Upper lobe of right lung (tissue), 1 donor: ENCODE data around the gene OR5AC2. TPM values are rescaled to one million over a fixed set of nuclear protein-coding genes. Genes with fewer than 3 reads are reported as not detected.

Experiments
- ATAC-seq: fragments of 200-7000 bp; cut with Tn5 transposase; one replicate; pipeline ENCODE4 v1.9.1; 2020; ENCODE audit warnings: mild to moderate bottlenecking, moderate library complexity
- DNase-seq: peaks from one replicate; pipeline ENCODE4 v3.0.0-alpha.2; 2020
- H3K27ac ChIP-seq: fragments of 200-600 bp; one replicate; pipeline ENCODE4 v1.8.0; 2022
- H3K27me3 ChIP-seq: fragments of 200-600 bp; one replicate; pipeline ENCODE4 v1.8.0; 2022; ENCODE audit warnings: mild to moderate bottlenecking
- H3K36me3 ChIP-seq: fragments of 200-600 bp; one replicate; pipeline ENCODE4 v1.8.0; 2022
- H3K4me1 ChIP-seq: fragments of 200-600 bp; one replicate; pipeline ENCODE4 v1.8.0; 2022
- H3K4me3 ChIP-seq: fragments of 200-600 bp; one replicate; pipeline ENCODE4 v1.8.0; 2022; ENCODE audit warnings: mild to moderate bottlenecking
- H3K9me3 ChIP-seq: fragments of 200-600 bp; one replicate; pipeline ENCODE4 v1.8.0; 2022
- intact Hi-C: fragments of 100-400 bp; cut with DNase I; formaldehyde crosslinking; loops from one replicate; pipeline ENCODE4 v1.11.0; 2022
- total RNA-seq: library from RNA; stranded (reverse); fragmentation: NEBNext Ultra II Directional; extraction: Animal tissue kit (Norgen Biotek cat#: 25700); gene quantifications from one replicate; pipeline ENCODE4 v1.2.1, GENCODE V29; 2021
- TF ChIP-seq, protein P1 (sequence below): fragments of 200-600 bp; IDR thresholded peaks from one replicate; pipeline ENCODE4 v1.8.0; 2022; ENCODE audit warnings: antibody characterized with exemption
- donor health status: DM: no; HTN: yes; CAD: no; lungs with severe emphysema.

The OR5AC2 gene
- total RNA-seq, 1 donor from 2014 or later = not detected

- TF ChIP-seq, protein P1, sequence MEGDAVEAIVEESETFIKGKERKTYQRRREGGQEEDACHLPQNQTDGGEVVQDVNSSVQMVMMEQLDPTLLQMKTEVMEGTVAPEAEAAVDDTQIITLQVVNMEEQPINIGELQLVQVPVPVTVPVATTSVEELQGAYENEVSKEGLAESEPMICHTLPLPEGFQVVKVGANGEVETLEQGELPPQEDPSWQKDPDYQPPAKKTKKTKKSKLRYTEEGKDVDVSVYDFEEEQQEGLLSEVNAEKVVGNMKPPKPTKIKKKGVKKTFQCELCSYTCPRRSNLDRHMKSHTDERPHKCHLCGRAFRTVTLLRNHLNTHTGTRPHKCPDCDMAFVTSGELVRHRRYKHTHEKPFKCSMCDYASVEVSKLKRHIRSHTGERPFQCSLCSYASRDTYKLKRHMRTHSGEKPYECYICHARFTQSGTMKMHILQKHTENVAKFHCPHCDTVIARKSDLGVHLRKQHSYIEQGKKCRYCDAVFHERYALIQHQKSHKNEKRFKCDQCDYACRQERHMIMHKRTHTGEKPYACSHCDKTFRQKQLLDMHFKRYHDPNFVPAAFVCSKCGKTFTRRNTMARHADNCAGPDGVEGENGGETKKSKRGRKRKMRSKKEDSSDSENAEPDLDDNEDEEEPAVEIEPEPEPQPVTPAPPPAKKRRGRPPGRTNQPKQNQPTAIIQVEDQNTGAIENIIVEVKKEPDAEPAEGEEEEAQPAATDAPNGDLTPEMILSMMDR = no peak
- Histone ChIP-seq H3K4me1 (no peaks in the 10 kb centered on the region), H3K9me3 (no peaks in the 10 kb centered on the region), H3K27me3 (no peaks in the 10 kb centered on the region), H3K4me3 (no peak overlapping the region), H3K36me3 (no peaks in the 10 kb centered on the region), H3K27ac (no peak overlapping the region)
- intact Hi-C loops = no loop called here
- no peak for DNase-seq
- ATAC-seq = no peak
Measured at GRCh38 chr3:98070840-98071239, 16.1 kb upstream of the OR5AC2 start.

- H3K4me1 ChIP-seq = no peaks in the 10 kb centered on the region
- ATAC-seq (no peak), DNase-seq (no peak)
- H3K9me3 ChIP-seq = no peaks in the 10 kb centered on the region
- TF ChIP-seq, protein P1 = no peak
- no peaks in the 10 kb centered on the region for H3K36me3 ChIP-seq
- no peak overlapping the region for H3K27ac ChIP-seq
- H3K27me3 ChIP-seq = no peaks in the 10 kb centered on the region
- H3K4me3 ChIP-seq = no peak overlapping the region
- intact Hi-C loops = no loop called here
Measured at GRCh38 chr3:98073486-98073885, 13.5 kb upstream of the OR5AC2 start.

GRCh38 chr3:98095882-98096281, 8.9 kb downstream of the OR5AC2 start:
- no peaks in the 10 kb centered on the region for H3K4me1 ChIP-seq
- ATAC-seq = no peak

DNA sequence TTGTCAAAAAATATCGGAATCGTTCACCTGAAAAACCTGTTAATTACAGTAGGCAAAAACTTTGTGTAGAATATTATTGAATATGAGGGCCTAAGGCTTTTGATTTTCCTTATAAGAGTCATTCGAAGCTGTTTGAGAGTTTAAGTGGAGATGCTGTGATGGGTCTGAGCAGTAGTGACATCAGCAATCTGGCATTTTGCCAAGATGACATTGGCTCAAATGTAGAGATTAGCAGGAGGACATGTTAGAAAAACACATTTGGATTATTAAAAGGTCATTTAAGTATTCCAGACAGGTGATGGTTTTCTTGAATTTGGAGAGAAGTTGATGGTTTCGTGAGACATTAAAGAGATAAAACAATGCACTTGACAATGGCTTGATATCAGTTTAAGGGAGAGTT, 12.9 kb downstream of the OR5AC2 start:
- ATAC-seq = no peak
- H3K27me3 ChIP-seq = no peaks in the 10 kb centered on the region
- H3K36me3 ChIP-seq = no peaks in the 10 kb centered on the region
- no peak overlapping the region for H3K27ac ChIP-seq
- intact Hi-C loops = no loop called here
- no peaks in the 10 kb centered on the region for H3K9me3 ChIP-seq
- DNase-seq = no peak
- H3K4me3 ChIP-seq = no peak overlapping the region
- TF ChIP-seq, protein P1 = no peak
- no peaks in the 10 kb centered on the region for H3K4me1 ChIP-seq

More at GRCh38 chr3:98095882-98096281, 8.9 kb downstream of the OR5AC2 start:
- H3K27ac ChIP-seq = no peak overlapping the region
- H3K9me3 ChIP-seq = no peaks in the 10 kb centered on the region
- intact Hi-C loops = no loop called here
- no peak overlapping the region for H3K4me3 ChIP-seq
- no peaks in the 10 kb centered on the region for H3K36me3 ChIP-seq
- H3K27me3 ChIP-seq = no peaks in the 10 kb centered on the region
- TF ChIP-seq, protein P1 = no peak
- DNase-seq = no peak

DNA sequence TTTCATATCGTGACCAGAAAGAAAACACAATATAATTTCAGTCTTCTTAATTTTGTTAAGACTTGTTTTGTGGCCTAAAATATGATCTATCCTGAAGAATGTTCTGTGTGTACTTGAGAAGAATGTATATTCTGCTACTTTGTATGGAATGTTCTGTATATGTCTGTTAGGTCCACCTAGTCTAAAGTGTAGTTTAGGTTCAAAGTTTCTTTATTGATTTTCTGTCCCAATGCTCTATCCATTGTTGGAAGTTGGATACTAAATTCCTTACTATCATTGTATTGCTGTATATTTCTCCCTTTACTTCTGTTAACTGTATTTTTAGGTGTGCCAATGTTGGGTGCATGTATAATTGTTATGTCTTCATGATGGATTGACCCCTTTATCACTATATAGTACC, 21.2 kb downstream of the OR5AC2 start:
- TF ChIP-seq, protein P1 = no peak
- H3K36me3 ChIP-seq = no peaks in the 10 kb centered on the region
- no peaks in the 10 kb centered on the region for H3K4me1 ChIP-seq
- no peaks in the 10 kb centered on the region for H3K27me3 ChIP-seq
- no peaks in the 10 kb centered on the region for H3K9me3 ChIP-seq
- no peak overlapping the region for H3K4me3 ChIP-seq
- intact Hi-C loops = no loop called here
- H3K27ac ChIP-seq = no peak overlapping the region
- ATAC-seq (no peak), DNase-seq (no peak)
